ENCODE results near the gene PEDS1. TPM values are rescaled to one million over a fixed set of nuclear protein-coding genes. Genes with fewer than 3 reads are reported as not detected.
"Not testable (repeated sequence)": the region's sequence is repeated elsewhere in the genome, so short reads cannot be mapped to it uniquely, and the experiment has no call there.

The PEDS1 gene
- total RNA-seq, 1 donor from 2014 or later, result 121 TPM

DNA sequence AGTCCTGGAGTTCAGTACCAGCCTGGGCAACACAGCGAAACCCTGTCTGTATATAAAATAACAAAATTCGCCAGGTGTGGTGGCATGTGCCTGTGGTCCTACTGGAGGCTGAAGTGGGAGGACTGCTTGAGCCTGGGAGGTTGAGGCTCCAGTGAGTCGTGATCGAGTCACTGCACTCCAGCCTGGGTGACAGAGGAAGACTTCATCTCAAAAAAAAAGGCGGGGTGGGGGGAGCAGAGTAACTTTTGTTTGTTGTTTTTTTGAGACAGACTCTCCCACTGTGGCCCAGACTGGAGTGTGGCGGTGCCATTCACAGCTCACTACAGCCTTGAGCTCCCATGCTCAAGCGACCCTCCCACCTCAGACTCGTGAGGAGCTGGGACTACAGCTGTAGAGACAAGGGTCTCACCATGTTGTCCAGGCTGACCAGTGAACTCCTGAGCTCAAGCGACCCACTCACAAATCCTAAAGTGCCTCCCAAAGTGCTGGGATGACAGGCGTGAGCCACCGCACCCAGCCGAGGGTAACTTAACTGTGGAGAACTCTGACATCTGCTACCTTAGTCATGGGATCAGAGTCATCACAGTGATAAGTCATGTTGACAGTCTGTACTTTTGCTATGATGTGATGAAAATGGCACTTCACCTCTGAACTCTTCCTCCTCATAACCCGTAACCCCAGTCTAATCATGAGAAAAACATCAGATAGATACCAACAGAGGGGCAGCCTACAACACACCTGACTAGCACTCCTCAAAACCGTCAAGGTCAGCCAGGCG, 16.5 kb downstream of the PEDS1 start:
- no peak for DNase-seq (ENCODE audit: extremely low read depth, low read depth, low spot score)

DNA sequence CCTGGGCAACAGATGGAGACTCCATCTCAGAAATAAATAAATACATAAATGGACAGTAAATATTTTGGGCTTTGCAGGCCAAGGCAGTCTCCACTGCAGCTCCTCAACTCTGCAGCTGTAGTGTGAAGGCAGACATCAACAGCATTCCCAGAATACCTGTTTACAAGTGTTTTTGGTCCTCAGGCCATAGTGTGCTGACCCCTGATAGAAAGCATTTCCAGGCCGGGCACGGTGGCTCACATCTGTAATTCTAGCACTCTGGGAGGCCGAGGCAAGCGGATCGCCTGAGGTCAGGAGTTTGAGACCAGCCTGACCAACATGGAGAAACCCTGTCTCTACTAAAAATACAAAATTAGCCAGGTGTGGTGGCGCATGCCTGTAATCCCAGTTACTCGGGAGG, 18.4 kb downstream of the PEDS1 start:
- DNase-seq (ENCODE audit: extremely low read depth, low read depth, low spot score), result not testable (repeated sequence)

DNA sequence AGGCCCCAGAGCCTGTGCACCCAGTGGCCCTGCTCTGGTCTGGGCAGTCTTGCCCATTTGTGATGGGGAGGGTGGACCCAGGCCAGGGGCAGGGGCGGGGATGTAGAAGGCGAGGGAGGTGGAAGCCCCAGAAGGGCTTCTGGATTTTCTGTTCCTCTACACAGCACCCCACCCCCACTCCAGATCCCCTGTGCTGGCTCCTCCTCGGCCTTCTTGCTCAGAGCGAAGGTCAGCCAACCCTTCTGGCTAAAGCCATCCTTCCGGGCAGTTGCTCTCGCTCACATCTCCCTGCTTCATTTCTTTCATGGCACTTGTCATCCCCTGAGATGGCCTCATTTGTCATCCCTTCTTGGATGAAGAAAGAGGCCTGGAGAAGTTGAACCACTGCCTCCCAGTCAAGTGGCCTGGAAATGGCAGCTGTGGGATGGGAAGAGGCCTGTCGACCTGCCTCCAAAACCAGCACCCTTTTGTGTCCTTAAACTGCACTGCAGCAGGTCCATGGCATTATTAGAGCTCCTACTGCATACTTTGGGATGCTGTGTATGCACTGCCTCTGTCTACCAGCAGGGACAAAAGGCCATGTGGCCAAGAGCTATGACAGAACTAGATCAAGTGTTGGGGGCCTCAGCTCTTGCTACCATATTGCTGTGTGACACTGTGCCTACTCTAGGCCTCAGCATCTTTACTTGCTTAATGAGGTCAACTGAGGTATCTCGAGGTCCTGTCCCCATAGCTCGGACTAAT, 19.9 kb downstream of the PEDS1 start:
- DNase-seq (ENCODE audit: extremely low read depth, low read depth, low spot score), result no peak

GRCh38 chr20:50133041-50133440, 20.5 kb downstream of the PEDS1 start:
- no peak for DNase-seq (ENCODE audit: extremely low read depth, low read depth, low spot score)

DNA sequence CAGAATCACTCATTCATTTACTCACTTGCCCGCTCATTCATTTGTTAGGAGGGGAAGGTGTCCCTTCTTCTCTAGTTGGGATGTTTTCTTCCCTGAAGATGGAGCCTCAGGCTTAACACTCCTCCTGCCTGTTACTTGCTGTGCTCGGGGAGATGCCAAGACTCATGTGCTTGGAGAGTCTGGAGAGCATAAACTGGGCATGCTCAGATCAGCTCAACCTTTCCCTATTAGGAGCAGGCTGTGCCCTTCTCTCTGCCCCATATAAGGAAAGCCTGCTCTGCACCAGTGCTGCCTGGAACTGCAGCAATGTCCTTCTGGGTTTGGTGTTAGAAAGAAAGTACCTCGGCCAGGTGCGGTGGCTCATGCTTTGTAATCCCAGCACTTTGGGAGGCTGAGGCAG, 22.5 kb downstream of the PEDS1 start:
- no peak for DNase-seq (ENCODE audit: extremely low read depth, low read depth, low spot score)

DNA sequence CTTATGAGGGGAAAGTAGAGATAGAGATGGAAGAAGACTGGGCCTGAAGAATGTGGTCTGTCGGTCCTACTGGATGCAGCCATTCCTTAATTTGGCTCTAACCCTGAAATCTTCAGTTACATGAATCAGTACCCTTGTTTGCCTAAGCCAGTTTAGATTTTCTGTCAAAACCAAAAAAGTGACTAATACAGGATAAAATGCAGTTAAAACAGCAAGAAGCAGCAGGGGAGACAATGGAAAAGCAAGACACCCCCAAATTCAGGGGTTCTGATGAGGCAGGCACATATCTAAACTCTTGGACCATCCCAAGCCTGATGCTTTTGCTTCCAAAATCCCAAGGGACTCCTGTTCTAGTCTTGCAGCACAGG, 23.2 kb downstream of the PEDS1 start:
- no peak for DNase-seq (ENCODE audit: extremely low read depth, low read depth, low spot score)

DNA sequence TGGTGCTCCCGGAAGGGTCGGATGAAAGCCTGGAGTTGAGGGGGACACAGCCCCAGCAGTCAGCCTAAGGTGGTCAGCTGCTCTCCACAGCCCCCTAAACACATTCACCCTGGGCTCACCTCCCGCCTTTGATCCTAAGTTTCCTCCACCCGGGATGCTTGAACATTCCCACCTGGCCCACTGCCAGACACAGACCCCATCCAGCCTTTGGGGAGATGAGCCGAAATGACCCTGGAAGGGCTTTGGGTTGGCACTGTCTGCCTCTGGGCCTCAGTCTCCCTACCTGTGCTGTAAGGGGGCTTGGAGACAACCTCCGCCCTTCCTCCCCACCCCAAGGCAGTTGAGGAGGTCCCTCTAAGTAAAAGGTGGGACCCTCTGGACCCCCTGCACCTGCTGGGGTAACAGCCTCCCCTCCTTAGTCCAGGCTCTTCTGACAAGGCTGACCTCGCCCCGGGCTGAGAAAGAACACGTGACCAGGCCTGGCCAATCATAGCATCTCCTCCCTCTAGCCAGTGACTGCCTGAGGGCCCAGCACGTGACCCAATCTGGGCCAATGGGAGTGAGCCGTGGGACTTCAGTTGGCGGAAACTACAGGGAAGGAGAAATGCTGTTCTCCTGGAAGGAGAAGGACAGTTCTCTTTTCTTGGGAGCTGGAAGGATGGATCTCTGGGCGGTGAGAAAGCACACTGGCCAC, 23.7 kb downstream of the PEDS1 start:
- no peak for DNase-seq (ENCODE audit: extremely low read depth, low read depth, low spot score)

DNA sequence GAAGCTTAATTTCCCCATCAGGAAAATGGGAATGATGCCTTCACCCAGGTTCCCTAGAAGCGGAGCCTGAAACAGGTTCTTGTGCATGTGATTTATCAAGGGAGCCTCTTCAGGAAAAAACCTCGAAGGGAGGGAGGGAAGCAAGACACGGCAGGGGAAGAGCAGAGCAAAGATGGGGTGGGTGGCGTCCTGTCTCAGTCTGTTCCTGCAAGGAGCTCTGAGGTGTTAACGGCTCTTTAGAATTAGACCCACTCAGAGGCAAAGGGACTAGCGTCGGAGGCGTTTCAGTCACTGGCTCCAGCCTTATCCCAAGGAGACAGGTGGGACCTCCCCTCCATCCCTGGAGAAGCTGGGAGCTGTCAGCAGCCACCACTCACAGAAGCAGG, 25.0 kb downstream of the PEDS1 start:
- no peak for DNase-seq (ENCODE audit: extremely low read depth, low read depth, low spot score)

- DNase-seq (ENCODE audit: extremely low read depth, low read depth, low spot score), result no peak
These were observed 25.7 kb downstream of the PEDS1 start for GRCh38 chr20:50127587-50128519.

DNA sequence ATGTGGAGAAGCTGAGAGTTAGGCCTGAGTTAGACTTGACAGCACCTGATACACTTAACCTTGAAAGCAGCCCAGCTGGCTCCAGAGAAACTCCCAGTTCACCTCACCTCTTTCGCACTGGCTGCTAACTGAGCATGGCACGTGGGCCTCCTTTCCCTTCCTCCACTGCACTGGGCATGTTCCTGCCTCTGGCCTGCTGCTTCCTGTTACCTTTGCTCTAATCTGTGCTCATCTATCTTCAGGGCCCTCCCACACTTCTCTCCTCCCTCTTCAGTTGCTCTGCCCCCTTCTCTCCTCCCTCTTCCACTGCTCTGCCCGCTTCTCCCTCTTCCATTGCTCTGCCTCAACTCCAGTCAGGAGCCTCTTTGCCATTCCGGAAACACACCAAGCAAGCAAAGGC, 26.9 kb downstream of the PEDS1 start:
- DNase-seq (ENCODE audit: extremely low read depth, low read depth, low spot score), result no peak

DNA sequence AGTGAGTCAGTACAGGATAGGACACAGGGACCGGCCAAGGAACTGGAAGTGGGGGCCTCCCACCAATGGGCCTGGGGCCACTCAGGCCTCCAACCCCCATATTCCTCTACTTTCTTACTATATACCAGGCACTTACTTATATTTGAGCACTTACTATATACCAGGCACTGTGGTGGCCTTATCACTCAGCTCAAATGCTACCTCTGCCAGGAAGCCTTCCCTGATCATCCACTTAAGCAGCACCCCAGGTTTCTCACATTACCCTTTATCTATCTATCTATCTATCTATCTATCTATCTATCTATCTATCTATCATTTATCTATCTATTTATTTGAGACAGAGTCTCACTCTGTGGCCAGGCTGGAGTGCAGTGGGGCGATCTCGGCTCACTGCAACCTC, 28.2 kb downstream of the PEDS1 start:
- DNase-seq (ENCODE audit: extremely low read depth, low read depth, low spot score), result no peak

DNA sequence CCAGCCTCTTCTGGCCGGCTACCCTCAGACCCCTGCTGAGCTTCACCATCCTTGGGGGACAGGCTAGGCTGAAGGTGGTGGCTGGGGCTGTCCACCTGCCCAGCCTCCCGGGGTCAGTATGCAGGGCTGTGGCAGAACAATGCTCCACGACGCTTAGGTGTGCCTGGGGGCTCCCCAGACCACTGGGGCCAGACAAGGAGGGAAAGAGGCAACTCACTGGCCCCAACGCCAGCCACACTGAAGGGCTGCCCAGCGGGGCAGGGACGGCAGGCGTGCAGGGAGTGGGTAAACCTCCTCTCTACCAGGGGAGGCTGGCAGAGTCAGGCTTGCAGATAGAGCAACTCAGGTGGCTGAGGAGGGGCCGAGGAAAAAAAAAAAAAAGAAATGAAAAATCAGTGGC, 29.0 kb downstream of the PEDS1 start:
- no peak for DNase-seq (ENCODE audit: extremely low read depth, low read depth, low spot score)

DNA sequence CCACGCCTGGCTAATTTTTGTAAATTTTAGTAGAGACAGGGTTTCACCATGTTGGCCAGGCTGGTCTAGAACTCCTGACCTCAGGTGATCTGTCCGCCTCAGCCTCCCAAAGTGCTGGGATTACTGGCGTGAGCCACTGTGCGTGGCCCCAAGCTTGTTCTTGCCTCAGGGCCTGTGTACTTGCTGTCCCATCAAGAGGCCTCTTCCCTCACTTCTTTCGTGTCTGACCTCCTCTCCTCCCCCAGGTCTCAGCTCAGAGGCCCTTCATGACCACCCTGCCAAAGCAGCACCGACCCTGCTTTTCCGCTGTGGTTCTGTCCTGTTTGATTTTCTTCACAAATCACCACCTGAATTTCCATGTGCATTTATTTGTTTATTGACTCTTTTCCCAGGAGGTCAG, 30.1 kb downstream of the PEDS1 start:
- DNase-seq (ENCODE audit: extremely low read depth, low read depth, low spot score), result no peak

GRCh38 chr20:50122763-50123162, 30.8 kb downstream of the PEDS1 start:
- no peak for DNase-seq (ENCODE audit: extremely low read depth, low read depth, low spot score)

- DNase-seq (ENCODE audit: extremely low read depth, low read depth, low spot score), result no peak
These were observed 31.7 kb downstream of the PEDS1 start for GRCh38 chr20:50121858-50122271.

- DNase-seq (ENCODE audit: extremely low read depth, low read depth, low spot score), result no peak
These were observed 32.4 kb downstream of the PEDS1 start for GRCh38 chr20:50120935-50121693.

DNA sequence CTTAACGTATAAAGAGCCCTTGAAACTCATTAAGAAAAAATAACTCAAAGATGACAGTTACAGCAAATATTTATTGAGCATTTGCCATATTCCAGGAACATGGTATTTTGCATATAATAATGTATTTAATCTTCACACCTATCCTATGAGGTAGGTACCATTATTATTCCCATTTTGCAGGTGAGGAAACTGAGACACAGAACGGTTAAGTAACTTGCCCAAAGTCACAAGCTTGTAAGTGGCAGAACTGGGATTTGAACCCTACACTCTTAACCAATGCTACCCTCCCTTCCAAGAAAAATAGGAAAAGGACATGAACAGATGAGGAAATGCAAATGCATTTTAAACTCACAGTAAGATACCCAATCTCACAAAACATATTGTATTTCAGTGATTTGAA, 35.3 kb downstream of the PEDS1 start:
- DNase-seq (ENCODE audit: extremely low read depth, low read depth, low spot score), result no peak

- no peak for DNase-seq (ENCODE audit: extremely low read depth, low read depth, low spot score)
These were observed 37.0 kb downstream of the PEDS1 start for GRCh38 chr20:50116368-50116999.

- DNase-seq (ENCODE audit: extremely low read depth, low read depth, low spot score), result no peak
These were observed 37.7 kb downstream of the PEDS1 start for GRCh38 chr20:50115591-50116367.

Measured in glomerular endothelial cell (primary cell).